Gastrocnemius medialis (tissue), 4 donors: ENCODE results near the gene LDLRAD3.

Experiments used
- CTCF ChIP-seq, 5 experiments: fragments of 450-650 bp in 3 of 5; fragments of 200-600 bp in 2 of 5; sonication (generic) in 2 of 5; IDR thresholded peaks in 4 of 5; conservative IDR thresholded peaks in 1 of 5; 1 replicate in 4 of 5; 2 replicates in 1 of 5; pipeline ENCODE4 v1.5.1; 2016 to 2019; ENCODE audit warnings: antibody characterized with exemption in 5 of 5, mild to moderate bottlenecking in 3 of 5, moderate library complexity in 3 of 5
- POLR2A ChIP-seq, 2 donors: fragments of 450-650 bp; IDR thresholded peaks; one replicate each; pipeline ENCODE4 v1.6.1; 2017; ENCODE audit warnings: antibody characterized with exemption in 2 of 2, mild to moderate bottlenecking in 2 of 2, moderate library complexity in 2 of 2

- TF ChIP-seq CTCF (IDR thresholded peaks at IDR 0.05 in 4 of 5, conservative IDR thresholded peaks at IDR 0.05 in 1 of 5) (no peak), POLR2A (IDR thresholded peaks at IDR 0.05) (no peak)
These were observed 58.3 kb downstream of the LDLRAD3 start for GRCh38 chr11:36002196-36002595.
